Prostate gland (tissue), 2 donors: ENCODE measurements around the gene CTBP1.

Experiments
- CTCF ChIP-seq, 4 experiments: fragments of 200-600 bp in 2 of 4; fragments of 450-650 bp in 2 of 4; sonication (generic) in 2 of 4; IDR thresholded peaks; 1 replicate in 3 of 4; 2 replicates in 1 of 4; pipeline ENCODE4 v1.5.1; 2016 to 2019; ENCODE audit warnings: antibody characterized with exemption in 4 of 4, mild to moderate bottlenecking in 2 of 4, moderate library complexity in 2 of 4
- POLR2A ChIP-seq: fragments of 450-650 bp; IDR thresholded peaks from one replicate; pipeline ENCODE4 v1.6.1; 2016; ENCODE audit warnings: antibody characterized with exemption, mild to moderate bottlenecking

GRCh38 chr4:1293531-1293941 is 44.6 kb upstream of the CTBP1 start:
- no peak for TF ChIP-seq POLR2A
- TF ChIP-seq CTCF (IDR thresholded peaks at IDR 0.05), result no peak
